Measurements from ENCODE around the gene GPR45. TPM values are rescaled to one million over a fixed set of nuclear protein-coding genes. Genes with fewer than 3 reads are reported as not detected.
"Not testable (repeated sequence)": the region's sequence is repeated elsewhere in the genome, so short reads cannot be mapped to it uniquely, and the experiment has no call there.

GPR45 gene, protein sequence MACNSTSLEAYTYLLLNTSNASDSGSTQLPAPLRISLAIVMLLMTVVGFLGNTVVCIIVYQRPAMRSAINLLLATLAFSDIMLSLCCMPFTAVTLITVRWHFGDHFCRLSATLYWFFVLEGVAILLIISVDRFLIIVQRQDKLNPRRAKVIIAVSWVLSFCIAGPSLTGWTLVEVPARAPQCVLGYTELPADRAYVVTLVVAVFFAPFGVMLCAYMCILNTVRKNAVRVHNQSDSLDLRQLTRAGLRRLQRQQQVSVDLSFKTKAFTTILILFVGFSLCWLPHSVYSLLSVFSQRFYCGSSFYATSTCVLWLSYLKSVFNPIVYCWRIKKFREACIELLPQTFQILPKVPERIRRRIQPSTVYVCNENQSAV
- total RNA-seq: not detected

DNA sequence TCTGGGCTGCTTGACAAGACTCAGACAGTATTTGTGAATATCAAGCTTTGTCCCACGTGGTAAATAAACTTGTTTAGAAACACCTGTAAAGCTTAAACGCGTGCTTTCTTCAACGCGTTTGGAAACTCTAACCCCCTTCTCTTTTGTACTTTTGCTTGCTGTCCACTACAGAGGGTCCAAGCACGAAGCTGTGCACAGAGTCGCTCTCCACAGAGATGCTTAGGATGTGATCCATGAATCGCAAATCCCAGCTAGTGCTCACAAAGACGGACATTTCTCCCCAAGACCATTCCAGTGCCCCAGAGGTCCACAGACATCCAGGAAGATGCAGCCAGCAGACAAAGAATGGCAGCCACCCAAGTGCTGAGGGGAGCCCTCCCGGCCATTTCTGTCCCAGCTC lies at the start of gene GPR45:
Gene GPR45 (plus strand): TSS at position 301 of the 400 bp plus-strand sequence. CDS start 116 bp downstream, outside the sequence.
- DNase-seq: no peak

DNA sequence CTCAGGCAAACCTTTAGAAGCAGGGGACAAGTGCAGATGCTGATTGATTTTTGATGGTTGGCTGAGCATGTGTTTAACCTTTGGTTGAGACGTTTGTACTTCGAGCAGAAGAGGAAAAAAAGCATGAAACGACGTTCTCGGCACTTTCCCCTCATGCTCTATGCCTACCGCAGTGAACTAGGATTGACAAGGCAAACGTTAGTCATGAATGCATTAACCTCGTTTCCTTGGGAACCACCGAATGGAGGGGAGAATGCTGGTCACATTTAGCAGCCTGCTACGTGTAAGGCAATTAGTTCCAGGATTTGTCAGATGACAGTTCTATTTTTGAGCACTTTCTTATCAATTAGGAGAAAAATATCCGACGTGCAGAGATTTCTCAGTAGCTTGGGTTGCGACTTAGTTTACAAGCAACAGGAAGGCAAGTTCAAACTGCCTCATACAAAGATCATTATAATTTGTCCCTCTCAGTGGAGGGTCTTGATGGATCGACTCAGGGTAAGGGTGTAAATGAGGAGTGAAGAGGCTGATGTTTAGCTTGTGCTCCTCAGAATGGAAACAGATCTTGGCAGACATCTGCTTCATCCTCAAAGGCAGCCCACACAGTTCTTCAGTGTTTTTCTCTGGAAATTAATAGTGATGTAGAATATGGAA lies 47.4 kb upstream of the GPR45 start:
- no peak for DNase-seq

DNA sequence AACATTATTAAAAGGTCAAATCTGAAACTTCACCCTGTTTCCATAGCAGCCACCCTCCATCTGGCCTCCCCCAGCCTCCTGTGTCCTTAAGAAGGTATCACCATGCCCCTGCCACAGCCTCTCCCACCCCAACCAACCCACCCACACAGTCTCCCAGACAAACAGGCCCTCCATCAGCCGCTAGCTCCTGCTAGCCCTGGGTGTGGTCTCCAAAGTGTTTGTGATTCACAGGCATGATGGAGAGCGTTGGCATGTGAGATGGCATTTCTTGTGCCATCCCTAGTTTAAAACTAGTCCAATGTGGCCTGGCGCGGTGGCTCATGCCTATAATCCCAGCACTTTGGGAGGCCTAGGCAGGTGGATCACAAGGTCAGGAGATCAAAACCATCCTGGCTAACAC lies 44.9 kb upstream of the GPR45 start:
- DNase-seq: no peak

DNA sequence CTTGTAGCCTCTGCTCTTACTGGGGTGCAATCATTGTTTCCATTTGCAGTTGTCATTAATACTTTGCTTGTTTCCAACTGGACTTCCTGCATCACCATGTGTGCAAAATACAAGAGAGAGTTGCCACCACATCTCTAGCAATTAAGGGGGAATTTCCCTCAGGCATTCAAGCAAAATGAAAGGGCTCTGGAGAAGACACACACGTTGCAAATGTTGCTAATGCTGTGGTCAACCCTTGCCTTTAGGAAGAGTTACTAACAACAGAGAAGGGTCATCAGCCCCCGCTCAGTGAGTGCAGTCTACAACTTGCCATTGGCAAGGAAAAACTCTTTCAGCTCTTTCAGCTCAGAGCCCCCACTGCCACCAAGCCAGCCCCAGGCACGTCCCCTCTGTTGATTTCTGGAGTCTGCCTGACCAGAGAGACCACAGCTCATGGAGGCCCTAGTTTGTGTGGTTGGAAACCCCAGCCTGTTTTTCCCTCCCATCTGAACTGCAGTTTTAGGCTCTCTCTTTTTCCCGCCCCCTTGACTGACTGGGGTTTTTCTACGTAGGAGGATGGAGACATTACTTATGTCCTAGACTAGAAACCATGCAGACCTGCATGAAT lies 25.9 kb upstream of the GPR45 start:
- DNase-seq: no peak

DNA sequence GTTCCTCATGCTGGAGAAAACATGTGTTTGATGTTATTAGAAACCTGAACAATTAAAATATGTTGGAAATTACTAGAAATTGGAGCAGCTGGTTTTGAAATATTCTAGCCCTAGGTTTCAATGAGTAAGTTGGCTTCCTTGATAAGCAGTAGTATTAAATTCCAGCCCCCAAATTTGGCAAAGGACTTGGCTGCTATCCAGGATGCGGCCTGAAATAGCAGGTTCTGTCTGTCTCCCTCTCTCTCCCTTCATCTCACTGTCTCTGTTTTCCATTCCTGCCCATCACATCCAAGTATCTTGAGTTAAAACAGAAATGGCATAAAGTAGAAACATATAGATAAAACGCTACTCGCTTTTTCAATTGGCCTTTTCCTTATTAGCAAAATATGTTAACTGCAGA lies 20.9 kb upstream of the GPR45 start:
- no peak for DNase-seq

DNA sequence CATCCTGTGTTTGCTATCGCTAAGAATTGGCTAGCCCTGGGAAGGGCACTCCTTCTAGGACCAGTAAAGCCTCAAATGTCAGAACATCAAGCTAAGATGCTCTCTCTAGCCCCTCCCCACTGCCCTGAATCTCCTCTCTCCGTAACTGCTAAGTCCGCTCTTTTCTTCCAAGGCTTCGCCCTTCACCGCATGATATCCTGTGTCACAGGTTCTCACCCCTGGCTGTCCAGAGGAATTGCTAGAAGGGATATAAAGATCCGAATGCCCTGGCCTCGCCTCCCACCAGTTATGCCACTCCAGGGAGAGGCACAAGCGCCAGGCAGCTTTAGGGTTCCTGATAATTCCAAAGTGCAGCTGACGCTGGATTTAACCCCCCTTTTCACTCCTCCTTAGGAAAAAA lies 17.1 kb upstream of the GPR45 start:
- DNase-seq: no peak

DNA sequence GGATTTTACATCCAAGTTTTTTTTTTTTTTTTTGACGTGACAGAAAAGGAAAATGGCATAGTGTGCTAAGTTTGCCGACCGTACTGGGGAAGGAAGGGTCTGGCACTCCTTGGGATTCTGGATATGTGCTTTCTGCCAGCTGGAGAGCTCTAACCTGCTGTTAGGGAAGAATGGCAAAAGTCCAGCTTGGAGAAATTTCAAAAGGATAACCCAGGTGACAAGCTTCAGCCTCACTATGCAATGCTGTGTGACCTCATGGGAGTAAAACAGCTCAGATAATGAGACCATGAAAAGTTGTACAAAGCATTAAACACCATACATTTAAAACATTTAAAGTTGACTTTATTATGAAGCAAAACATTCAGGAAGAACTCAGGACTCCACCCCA lies 10.3 kb upstream of the GPR45 start:
- DNase-seq: no peak

DNA sequence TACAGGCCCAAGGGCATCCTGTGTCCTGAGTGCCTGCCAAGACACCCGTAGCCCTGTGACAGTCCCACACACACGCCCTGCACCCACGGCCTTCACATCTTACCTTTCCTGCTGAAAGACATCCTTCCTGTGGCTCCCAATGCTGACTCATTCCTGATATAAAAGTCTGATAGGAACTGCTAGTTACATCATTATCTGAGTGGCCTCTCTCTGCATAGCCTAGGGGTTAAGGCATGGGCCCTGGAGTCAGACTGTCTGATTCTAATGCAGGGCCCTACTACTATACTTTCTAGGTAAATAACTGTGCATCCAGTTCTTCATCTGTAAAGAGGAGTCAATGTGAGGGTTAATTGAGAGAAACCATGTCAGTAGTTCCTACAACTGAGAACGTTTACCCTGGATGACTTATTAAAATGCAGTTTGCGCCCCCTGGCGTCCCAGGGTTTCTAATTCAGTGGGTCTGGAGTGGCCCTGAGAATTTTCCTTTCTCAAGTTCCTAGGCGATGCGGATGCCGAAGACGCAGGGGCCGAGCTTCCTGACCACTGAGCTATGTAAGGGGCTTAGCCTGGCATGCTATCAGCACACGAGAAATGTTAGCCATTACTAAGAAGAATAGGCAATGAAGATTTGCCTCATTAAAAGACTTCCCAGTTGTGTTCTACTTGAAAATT lies 6.0 kb upstream of the GPR45 start:
- DNase-seq: peak; percentile 33

DNA sequence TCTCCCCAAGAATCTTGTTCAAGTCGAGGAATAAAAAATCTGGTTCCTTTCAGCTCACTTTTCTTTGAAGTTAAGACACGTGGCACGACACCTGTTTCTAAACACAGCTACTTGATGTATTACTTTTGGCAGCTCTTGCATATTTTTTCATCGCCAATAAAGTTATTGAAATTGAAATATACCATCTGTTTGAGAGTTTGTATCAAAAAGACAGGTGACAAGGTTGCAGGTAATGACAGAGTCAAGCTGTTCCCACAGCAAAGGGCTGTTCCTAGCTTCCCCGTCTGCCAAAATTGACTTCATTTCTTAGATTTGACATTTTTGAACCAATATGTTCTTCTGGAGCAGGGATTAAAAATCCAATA lies 5.5 kb upstream of the GPR45 start:
- no peak for DNase-seq

DNA sequence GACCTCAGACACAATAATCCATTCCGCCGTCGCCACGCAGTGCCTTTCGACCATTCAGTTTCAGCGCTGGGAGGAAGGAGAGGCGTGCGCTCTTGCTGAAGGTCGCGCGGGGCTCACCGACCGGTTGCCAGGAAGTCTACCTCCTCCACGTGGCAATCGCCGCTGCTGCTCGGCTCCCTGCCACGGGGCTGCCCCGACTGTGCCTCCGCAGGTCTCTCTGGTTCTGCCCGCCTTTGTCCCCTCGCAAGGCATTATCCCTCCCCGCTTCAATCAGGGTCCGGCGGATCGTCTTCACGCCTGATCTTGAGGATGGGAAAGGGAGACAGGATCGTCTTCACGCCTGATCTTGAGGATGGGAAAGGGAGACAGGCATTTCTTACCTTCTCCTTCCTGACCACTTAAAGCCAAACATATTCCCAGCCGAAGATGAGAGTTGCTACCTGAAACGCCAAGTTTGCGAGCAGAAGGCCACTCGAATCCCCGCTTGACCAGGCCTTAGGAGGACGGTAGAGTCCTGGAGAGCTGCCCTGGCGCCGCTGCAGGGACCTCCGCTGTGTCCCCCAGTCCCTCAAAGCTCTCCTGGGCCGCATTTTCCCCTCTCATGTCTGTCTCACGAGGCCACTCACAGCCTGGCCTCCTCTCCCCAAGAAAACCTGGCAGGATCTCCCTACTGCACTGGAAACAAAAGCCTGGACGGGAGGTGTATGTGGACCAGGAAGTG lies 4.3 kb upstream of the GPR45 start:
- DNase-seq: no peak

DNA sequence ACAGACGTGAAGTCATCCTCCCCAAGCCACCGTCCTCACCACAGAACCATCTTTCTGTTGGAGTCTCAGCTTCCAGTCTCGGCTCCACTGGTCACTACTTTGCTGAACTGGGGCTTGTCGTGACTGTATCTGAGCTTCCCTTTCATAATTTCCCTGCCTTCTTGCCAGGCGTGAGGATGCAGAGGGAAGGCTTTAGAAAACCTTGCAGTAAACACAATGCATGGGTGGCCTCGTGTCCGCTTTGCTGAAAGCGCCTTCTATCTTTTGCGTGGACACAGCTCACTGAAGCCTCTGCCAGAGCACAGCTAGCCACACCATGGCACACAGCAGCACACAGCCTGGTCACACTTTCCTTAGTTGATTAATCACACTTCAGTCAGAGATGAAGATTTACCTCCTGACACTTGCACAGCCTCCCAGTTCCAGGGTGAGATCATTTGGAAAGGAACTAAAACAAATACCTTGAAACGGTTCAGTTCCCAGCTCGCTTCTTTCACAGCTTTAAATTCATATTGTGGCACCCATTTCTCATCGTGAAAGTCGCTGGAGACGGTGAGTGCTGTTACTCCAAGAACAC lies 2.8 kb upstream of the GPR45 start:
- no peak for DNase-seq

DNA sequence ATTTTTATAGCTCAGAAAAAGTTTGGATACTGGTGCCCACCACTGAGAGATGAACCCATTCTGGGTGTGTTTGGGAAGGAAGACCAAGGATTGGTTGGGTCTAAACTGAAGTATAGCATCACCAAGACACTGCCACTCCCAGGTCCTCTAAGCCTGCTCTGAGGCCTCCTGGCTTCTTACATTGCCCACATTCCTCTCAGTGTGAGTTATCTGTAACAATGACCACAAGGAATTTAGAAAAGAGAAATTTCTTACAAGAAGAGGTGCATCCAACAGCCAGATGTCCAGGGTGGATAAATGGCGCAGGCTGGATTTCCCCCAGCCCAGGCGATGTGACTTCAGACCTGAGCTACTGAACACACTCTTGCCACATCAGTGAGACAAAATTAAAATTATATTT lies 1.6 kb upstream of the GPR45 start:
- DNase-seq: no peak

DNA sequence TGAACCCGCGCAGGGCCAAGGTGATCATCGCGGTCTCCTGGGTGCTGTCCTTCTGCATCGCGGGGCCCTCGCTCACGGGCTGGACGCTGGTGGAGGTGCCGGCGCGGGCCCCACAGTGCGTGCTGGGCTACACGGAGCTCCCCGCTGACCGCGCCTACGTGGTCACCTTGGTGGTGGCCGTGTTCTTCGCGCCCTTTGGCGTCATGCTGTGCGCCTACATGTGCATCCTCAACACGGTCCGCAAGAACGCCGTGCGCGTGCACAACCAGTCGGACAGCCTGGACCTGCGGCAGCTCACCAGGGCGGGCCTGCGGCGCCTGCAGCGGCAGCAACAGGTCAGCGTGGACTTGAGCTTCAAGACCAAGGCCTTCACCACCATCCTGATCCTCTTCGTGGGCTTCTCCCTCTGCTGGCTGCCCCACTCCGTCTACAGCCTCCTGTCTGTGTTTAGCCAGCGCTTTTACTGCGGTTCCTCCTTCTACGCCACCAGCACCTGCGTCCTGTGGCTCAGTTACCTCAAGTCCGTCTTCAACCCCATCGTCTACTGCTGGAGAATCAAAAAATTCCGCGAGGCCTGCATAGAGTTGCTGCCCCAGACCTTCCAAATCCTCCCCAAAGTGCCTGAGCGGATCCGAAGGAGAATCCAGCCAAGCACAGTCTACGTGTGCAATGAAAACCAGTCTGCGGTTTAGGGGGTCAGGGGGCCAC lies 897 bp downstream of the GPR45 start:
- DNase-seq: no peak

DNA sequence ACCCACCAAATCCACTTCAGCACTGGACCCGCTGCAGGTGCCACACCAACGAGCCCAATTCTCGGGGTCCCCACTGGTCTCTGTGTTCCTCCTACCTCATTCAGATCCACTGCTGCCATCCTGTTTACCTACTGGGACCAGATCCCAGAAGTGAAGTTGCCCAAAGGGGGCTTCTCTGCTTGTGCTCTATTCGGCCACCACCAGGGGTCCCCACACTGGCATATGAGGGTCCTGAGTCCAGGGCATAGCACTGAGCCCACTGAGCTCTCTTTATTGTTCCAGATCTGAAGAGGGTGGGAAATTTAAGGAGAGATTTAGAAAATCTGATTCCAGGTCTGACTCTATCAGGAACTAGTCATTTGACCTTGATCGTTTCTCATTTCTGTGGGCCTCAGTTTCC lies 2.4 kb downstream of the GPR45 start:
- no peak for DNase-seq

DNA sequence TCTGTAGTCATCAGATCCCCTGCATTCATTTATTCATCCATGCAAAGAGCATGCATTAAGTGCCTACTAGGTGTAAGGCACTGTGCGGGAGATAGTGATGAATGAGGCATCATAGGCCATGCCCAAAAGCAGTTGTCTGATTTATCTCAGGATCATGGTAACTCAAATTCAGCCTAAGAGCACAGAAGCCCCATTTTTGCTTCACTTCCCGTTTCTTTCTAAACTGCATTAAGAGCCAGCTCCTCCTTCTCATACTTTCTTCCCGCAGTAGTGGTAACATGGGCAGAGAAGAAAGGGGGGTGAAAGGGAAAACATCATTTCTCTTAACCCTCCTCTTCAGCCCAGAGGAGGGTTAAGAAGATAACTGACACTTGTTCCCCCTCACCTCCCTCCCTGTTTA lies 2.9 kb downstream of the GPR45 start:
- no peak for DNase-seq

DNA sequence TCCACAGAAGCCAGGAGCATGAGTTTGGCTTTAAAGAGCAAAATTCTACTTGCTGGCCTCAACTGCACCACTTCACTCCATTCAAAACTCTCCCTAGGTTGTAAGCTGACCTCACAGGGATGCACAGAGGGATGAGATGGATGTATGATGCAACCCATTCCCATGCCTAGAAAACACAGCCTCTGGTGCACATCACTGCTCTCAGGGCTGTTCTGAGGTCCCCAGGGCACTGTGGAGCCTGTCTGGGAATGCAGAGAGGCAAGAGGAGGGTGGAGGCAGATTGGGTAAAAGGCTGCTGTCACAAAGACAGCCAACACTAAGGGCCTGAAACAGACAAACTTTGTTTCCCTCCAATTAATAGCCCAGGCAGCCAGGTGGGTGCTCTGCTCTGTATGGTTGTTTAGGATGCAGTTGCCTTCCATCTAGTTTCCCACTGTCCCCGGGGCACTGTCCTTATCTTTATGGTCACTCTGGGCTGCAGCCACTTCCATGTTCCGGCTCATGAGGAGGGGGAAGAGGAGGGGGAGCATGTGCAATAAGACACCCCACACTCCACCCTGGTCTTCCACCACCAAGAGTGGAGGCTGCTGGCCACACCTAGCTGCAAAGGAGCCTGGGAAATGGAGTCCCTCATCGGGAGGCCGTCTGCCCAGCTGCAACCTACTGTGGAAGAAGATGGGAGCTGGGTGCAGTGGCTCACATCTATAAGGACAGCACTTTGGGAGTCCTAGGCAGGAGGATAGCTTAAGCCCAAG lies 7.0 kb downstream of the GPR45 start:
- no peak for DNase-seq

DNA sequence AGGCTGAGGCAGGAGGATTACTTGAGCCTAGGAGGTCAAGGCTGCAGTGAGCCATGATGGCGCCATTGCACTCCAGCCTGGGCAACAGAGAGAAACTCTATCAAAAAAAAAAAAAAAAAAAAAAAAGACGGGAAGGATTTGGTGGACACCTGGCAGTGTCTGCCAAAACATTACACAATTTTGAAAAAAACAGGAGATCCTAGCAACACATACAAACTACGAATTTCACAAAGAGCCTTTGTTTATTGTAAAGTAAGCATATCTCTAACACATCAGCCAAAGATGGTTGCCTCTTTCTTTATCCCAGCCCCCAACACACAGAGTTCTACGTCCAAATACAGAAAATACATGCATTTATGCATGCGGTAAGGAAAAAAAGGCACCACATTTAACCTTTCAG lies 7.6 kb downstream of the GPR45 start:
- no peak for DNase-seq

DNA sequence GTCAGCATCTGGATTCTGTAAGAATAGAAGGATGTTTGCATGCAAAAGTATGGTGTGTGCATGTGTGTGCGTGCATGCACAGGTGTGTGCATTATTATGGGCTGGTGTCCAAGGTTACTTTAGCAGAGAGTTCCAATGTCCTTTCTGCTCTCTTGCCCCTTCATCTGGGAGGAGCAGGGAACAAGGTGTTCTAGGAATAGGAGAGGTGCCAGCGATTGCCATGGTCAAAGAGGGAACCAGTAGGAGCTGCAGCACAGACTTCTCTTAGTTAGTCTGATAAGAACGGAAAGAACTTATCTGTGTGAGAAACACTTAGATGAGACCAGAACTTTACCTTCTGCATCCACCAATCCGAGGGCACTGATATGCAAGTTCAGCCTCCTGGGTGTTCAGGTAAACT lies 8.3 kb downstream of the GPR45 start:
- DNase-seq: no peak

DNA sequence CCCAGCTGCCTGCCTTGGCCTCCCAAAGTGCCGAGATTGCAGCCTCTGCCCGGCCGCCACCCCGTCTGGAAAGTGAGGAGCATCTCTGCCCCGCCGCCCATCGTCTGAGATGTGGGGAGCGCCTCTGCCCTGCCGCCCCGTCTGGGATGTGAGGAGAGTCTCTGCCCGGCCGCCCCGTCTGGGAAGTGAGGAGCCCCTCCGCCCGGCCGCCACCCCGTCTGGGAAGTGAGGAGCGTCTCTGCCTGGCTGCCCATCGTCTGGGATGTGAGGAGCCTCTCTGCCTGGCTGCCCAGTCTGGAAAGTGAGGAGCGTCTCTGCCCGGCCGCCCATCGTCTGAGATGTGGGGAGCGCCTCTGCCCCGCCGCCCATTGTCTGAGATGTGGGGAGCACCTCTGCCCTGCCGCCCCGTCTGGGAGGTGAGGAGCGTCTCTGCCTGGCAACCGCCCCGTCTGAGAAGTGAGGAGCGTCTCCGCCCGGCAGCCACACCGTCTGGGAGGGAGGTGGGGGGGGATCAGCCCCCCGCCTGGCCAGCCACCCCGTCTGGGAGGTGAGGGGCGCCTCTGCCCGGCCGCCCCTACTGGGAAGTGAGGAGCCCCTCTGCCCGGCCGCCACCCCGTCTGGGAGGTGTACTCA lies 9.6 kb downstream of the GPR45 start:
- DNase-seq: not testable (repeated sequence)

DNA sequence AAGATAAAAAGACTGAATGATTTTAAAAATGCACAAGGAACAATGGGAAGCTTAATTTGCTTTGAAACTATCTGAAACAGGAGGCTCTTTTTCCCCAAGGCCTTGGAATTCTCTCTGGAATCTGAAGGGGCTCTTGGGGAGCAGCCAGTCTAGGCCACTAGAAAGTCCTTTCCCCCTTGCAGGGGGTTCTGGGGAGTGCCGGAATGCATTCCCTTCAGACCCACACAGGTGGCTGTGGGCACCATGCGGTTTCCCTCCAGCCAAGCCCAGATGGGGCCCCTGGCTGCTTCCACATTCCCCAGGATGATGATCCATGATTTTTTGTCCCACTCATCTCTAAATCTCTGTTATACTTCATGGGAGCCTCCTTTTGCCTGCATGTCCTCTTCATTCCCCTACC lies 10.7 kb downstream of the GPR45 start:
- no peak for DNase-seq
